ENCODE measurements around the gene PLSCR2. TPM values are rescaled to one million over a fixed set of nuclear protein-coding genes. Genes with fewer than 3 reads are reported as not detected.

Gene PLSCR2, protein sequence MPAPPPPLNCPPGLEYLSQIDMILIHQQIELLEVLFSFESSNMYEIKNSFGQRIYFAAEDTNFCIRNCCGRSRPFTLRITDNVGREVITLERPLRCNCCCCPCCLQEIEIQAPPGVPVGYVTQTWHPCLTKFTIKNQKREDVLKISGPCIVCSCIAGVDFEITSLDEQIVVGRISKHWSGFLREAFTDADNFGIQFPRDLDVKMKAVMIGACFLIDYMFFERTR
- total RNA-seq (2013; cell fraction: nucleolus; rRNA removed): not detected in 2 replicates
- not detected in 2 replicates for total RNA-seq (2014; rRNA removed)
- not detected in 2 replicates for total RNA-seq (2014; rRNA removed; fragmentation: Illumina TruSeq; extraction: Trizol)
- total RNA-seq (2021): not detected in 2 replicates
- not detected for polyA plus RNA-seq (2011; ENCODE audit: low read depth)
- not detected in 2 replicates for polyA plus RNA-seq (2011; rRNA removed)
- polyA plus RNA-seq (2011; cell fraction: cytosol; rRNA removed): not detected in 2 replicates
- polyA plus RNA-seq (2011; cell fraction: nucleus; rRNA removed): not detected in 2 replicates
- not detected in 2 replicates for polyA plus RNA-seq (2012)
- not detected in 2 replicates for polyA plus RNA-seq (2014; fragmentation: Illumina TruSeq; extraction: Trizol)
- polyA plus RNA-seq (2014; fragmentation: Nextera tagmentation; extraction: Ambion mirVana): not detected
- polyA plus RNA-seq (2014; rRNA removed): not detected in 2 replicates
- polyA plus RNA-seq (2016; fragmentation: Nextera tagmentation; extraction: Ambion mirVana): not detected
- not detected in 2 replicates for polyA minus RNA-seq (2011; rRNA and poly(A)+ RNA removed)
- polyA minus RNA-seq (2011; cell fraction: cytosol; rRNA and poly(A)+ RNA removed): not detected in 2 replicates
- polyA minus RNA-seq (2011; cell fraction: nucleus; rRNA and poly(A)+ RNA removed): not detected in 2 replicates
- percentile 23 among the genes with signal in this experiment for Bru-seq, nascent RNA
- BruChase-seq, experiment 1, labeled RNA remaining after a 6-hour chase: percentile 46 among the genes with signal in this experiment
- percentile 46 among the genes with signal in this experiment for BruChase-seq, experiment 2, labeled RNA remaining after a 2-hour chase
- long read RNA-seq, experiment 1: 0 reads
- long read RNA-seq, experiment 2, partial matches to known transcripts: 0 of 1 reads
- long read RNA-seq, experiment 2, other reads (novel, unspliced or antisense): 1 of 1 reads

DNA sequence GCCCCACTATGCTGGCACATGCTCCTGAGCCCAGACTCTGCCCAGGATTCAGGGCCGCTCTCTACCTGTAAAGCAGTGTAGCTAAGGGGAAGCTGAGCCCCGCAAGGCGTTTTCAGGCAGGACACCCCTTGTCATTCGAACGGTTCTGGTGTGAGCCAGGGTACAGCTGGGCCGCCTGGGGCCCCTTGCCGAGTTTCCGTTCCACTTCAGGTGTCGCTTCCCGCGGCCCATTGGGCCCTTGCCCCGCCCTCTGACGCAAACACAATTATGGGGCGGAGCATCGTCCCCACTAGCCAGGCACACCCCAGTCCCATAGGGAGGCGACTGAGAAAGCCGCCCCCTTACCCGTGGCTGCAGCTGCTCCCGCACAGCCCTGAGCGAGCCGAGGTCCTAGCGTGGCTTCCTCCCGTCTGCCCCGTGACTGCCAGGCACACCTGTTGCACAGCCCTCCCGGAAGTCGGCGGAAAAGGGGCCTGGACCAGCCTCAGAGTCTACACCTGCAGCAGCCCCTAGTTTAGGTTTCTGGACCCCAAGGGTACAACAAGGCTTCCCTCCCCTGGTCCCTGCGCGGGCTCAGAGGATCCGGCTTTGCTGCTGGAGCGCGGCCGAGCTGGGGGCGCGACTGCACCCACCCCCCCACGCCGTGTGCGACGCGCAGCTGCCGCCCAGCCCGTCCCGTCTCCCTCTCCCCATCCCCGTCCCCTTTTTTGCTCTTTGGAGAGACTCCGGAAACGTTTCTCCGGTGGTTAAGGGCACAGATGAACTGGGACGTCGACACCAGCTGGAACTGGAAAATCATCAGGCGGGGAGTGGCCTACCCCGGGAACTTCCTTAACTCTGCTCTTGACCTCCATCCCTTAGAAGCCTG, at the start of gene PLSCR2:
TSS of gene PLSCR2 (minus strand) at position 412 of the 868 bp plus-strand sequence. CDS start 9,657 bp downstream, outside the sequence.
- intact Hi-C loops (cut with micrococcal nuclease; ENCODE audit: unreplicated experiment): loop anchor here (5.0 kb wide), 1 partner anchor 73 kb away; the partner anchor contains the start of gene PLSCR1
- POLR2A ChIA-PET: no interaction called here
- WGBS (ENCODE audit: insufficient coverage, insufficient replicate concordance, low lambda C conversion rate, missing lambda C conversion rate): 8% methylated on average over 39 of the region's 51 CpGs
- TF ChIP-seq ZSCAN29 (IDR thresholded peaks at IDR 0.05) (no peak), KDM1A (IDR thresholded peaks at IDR 0.05; ENCODE audit: borderline replicate concordance) (no peak), POLR2A (IDR thresholded peaks at IDR 0.05; ENCODE audit: low read depth, low read length) (peak; percentile 70), GATAD2B (conservative IDR thresholded peaks at IDR 0.05; ENCODE audit: low read depth) (no peak), TCF12 (IDR thresholded peaks at IDR 0.05; ENCODE audit: low read depth, low read length) (peak; percentile 50; the same call in 1 of the 2 replicates), ZNF24 (IDR thresholded peaks at IDR 0.05) (no peak), DPF2 (IDR thresholded peaks at IDR 0.05) (no peak), JUNB (IDR thresholded peaks at IDR 0.05) (no peak), RB1 (IDR thresholded peaks at IDR 0.05; ENCODE audit: borderline replicate concordance) (no peak), HSF1 (IDR thresholded peaks at IDR 0.05; ENCODE audit: low read depth, low read length) (no peak), LARP7 (IDR thresholded peaks at IDR 0.05) (no peak), PRDM15 (CRISPR knock-in tag; IDR thresholded peaks at IDR 0.05) (no peak)
- TF ChIP-seq, protein P1, sequence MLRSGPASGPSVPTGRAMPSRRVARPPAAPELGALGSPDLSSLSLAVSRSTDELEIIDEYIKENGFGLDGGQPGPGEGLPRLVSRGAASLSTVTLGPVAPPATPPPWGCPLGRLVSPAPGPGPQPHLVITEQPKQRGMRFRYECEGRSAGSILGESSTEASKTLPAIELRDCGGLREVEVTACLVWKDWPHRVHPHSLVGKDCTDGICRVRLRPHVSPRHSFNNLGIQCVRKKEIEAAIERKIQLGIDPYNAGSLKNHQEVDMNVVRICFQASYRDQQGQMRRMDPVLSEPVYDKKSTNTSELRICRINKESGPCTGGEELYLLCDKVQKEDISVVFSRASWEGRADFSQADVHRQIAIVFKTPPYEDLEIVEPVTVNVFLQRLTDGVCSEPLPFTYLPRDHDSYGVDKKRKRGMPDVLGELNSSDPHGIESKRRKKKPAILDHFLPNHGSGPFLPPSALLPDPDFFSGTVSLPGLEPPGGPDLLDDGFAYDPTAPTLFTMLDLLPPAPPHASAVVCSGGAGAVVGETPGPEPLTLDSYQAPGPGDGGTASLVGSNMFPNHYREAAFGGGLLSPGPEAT (IDR thresholded peaks at IDR 0.05; ENCODE audit: low read depth): no peak

More for the DNA sequence above, at the start of gene PLSCR2:
- H3K9ac ChIP-seq (ENCODE audit: control insufficient read depth, insufficient read depth, low read length): peak within 1 kb of the TSS; percentile 24; the same call in 1 of the 2 replicates
- H3K4me2 ChIP-seq (ENCODE audit: control insufficient read depth, insufficient read depth): peak within 1 kb of the TSS; percentile 95
- no peaks in the 10 kb centered on the region for H3K79me2 ChIP-seq (ENCODE audit: control insufficient read depth, insufficient read depth, low read length)
- ChIA-PET SMC1A (ENCODE audit: uncharacterized antibody, unreplicated experiment) (interaction anchor here (1.9 kb wide), 1 partner anchor 75 kb away, joined by 9 read pairs; the partner anchor contains the start of gene PLSCR1), CTCF (interaction anchor here (1.3 kb wide), 1 partner anchor 50 kb away, joined by 3 read pairs; no protein-coding TSS in a partner anchor), RAD21 (ENCODE audit: unreplicated experiment) (no interaction called here)
- H4K20me1 ChIP-seq (ENCODE audit: control insufficient read depth, insufficient read depth): no peaks in the 10 kb centered on the region
- H3K9me3 ChIP-seq (replicated peaks; ENCODE audit: control insufficient read depth, insufficient read depth, low read length): no peaks in the 10 kb centered on the region
- H3K4me1 ChIP-seq (ENCODE audit: control insufficient read depth, insufficient read depth, low read length): peaks cover 4% of the 10 kb centered on the region; the same call in 1 of the 2 replicates
- DNase-seq (ENCODE audit: low read depth, low spot score) (peak; percentile 8), ATAC-seq (peak; percentile 95), FAIRE-seq (peak; percentile 57)
- no peaks in the 10 kb centered on the region for H3K36me3 ChIP-seq (ENCODE audit: control insufficient read depth in 2 of 2, insufficient read depth in 2 of 2, low read length in 1 of 2)
- H3K27ac ChIP-seq (ENCODE audit: control insufficient read depth, insufficient read depth): no peak within 1 kb of the TSS
- peak within 1 kb of the TSS; percentile 52; the same call in 1 of the 2 replicates for H3K4me3 ChIP-seq
- in situ Hi-C loops (cut with MboI): no loop called here
- no TSS peak for BruUV-seq (replicated peaks)
- H2AFZ ChIP-seq (ENCODE audit: control insufficient read depth, low read depth, low read length): peak within 1 kb of the TSS; percentile 88
- H3K27me3 ChIP-seq (replicated peaks in 1 of 2; ENCODE audit: control insufficient read depth in 2 of 2, insufficient read depth in 2 of 2, low read length in 1 of 2): no peaks in the 10 kb centered on the region

All from GM12878 (cell line).